ENCODE results near the gene OSBP2. TPM values are rescaled to one million over a fixed set of nuclear protein-coding genes. Genes with fewer than 3 reads are reported as not detected.

OSBP2 gene
- total and polyA plus RNA-seq, 8 donors = 1.9 to 3.3 (median 2.6) TPM

DNA sequence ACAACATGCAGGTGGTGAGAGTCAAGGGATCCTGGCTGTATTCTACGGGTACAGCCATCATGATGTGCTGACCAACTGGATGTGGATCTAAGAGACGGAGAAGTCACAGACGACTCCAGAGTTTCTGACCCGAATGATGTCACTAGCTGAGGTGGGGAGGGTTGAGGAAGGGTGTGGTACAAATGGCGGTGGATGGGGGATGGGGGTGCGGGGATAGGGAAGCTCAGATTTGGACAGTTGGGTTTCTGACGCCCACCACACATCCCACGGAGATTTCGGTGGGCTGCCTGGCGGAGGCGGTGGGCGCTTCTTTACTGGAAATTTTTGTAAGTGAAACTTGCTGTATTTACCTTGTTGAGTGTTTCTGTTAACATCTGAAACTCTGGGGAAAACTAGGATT lies 126.7 kb downstream of the OSBP2 start:
- WGBS, 2 donors = 92% methylated on average over 12 of the region's 12 CpGs

DNA sequence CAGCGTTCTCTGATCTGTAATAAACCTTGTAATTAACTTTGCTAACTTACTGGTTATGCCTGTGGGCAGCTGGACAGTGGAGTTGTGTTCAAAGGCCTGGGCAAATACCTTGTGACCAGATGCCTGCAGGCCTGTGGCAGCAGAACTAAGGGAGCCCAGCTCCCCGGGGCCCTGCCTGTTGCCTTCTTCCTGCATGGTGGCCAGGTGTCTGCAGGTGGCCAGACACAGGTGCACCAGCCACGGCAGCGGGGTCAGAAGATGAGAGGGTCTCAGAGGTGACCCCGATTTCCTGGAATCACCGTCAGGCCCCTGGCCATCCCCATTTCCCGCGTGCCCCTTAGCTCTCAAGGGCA lies 127.2 kb downstream of the OSBP2 start:
- intact Hi-C loops (cut with DNase I) = no loop called here
- ATAC-seq (peak in 3 of 4 donors; percentile 44 to 52 (median 46)), DNase-seq (no peak), FAIRE-seq (no peak)
- Histone ChIP-seq H3K27ac (no peak overlapping the region), H3K4me1 (peaks cover 0 to 5% (median 4%) of the 10 kb centered on the region in 3 donors), H3K36me3 (no peaks in the 10 kb centered on the region), H3K27me3 (no peaks in the 10 kb centered on the region), H3K9me3 (no peaks in the 10 kb centered on the region), H3K4me3 (peak overlapping the region; percentile 3 to 50 (median 30))
- TF ChIP-seq, protein P1, sequence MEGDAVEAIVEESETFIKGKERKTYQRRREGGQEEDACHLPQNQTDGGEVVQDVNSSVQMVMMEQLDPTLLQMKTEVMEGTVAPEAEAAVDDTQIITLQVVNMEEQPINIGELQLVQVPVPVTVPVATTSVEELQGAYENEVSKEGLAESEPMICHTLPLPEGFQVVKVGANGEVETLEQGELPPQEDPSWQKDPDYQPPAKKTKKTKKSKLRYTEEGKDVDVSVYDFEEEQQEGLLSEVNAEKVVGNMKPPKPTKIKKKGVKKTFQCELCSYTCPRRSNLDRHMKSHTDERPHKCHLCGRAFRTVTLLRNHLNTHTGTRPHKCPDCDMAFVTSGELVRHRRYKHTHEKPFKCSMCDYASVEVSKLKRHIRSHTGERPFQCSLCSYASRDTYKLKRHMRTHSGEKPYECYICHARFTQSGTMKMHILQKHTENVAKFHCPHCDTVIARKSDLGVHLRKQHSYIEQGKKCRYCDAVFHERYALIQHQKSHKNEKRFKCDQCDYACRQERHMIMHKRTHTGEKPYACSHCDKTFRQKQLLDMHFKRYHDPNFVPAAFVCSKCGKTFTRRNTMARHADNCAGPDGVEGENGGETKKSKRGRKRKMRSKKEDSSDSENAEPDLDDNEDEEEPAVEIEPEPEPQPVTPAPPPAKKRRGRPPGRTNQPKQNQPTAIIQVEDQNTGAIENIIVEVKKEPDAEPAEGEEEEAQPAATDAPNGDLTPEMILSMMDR (IDR thresholded peaks at IDR 0.05) = no peak
- WGBS, 2 donors = 24% methylated on average over 8 of the region's 8 CpGs

More for the DNA sequence above, 126.7 kb downstream of the OSBP2 start:
- Histone ChIP-seq H3K27me3 (no peaks in the 10 kb centered on the region), H3K36me3 (no peaks in the 10 kb centered on the region), H3K27ac (no peak overlapping the region), H3K4me1 (peaks cover 0 to 5% (median 4%) of the 10 kb centered on the region in 3 donors), H3K9me3 (no peaks in the 10 kb centered on the region), H3K4me3 (no peak overlapping the region)
- TF ChIP-seq, protein P1 (IDR thresholded peaks at IDR 0.05) = no peak
- DNase-seq (no peak), ATAC-seq (no peak), FAIRE-seq (no peak)
- intact Hi-C loops (cut with DNase I) = no loop called here

DNA sequence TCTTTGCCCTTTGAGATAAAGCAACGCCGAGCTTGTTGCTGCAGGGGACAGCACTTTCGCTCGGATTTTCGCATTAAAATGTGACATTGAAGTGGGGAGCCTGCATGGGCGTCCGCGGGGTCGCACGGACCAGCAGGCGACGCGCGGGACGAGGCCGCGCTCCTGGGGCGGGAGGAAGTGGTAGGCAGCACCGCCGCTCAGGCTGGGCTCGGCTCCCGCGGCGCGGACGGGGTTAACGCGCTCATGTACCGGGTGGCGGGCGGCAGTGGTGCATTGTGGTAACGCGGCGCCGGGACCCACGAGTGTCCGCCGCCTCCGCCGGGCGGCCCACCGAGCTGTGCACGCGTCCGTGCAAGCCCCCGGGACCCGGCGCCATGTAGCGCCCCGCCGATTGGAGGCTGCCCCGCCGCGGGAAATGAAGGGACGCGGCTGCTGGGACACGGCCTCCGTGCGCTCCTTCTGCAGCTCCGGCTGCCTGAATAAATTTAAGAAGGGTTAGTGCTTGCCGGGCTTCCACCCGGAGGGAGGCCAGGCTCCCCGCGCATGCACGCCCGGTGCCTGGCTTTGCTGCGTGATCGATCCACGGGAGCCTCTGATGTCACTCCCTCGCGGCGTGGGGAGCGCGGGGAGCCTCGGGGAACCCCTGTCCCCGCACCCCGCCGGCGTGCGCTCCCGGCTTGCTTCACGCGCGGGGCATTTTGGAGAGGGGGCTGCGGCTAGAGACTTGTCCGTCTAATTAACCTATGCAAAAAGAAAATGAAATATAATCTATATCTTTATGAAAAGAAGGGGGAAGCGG lies 127.7 kb downstream of the OSBP2 start:
- peak; percentile 75 to 89 (median 76) for ATAC-seq
- FAIRE-seq = no peak
- intact Hi-C loops (cut with DNase I) = no loop called here
- Histone ChIP-seq H3K27me3 (no peaks in the 10 kb centered on the region), H3K36me3 (no peaks in the 10 kb centered on the region), H3K4me3 (peak overlapping the region; percentile 3 to 50 (median 30)), H3K27ac (no peak overlapping the region), H3K9me3 (no peaks in the 10 kb centered on the region), H3K4me1 (peaks cover 0 to 5% (median 4%) of the 10 kb centered on the region in 3 donors)
- peak in 1 of 6 donors; percentile 68 for DNase-seq
- TF ChIP-seq, protein P1 (IDR thresholded peaks at IDR 0.05) = no peak
- WGBS, 2 donors = 5 to 8% methylated on average over 58 to 87 of the region's 87 CpGs

DNA sequence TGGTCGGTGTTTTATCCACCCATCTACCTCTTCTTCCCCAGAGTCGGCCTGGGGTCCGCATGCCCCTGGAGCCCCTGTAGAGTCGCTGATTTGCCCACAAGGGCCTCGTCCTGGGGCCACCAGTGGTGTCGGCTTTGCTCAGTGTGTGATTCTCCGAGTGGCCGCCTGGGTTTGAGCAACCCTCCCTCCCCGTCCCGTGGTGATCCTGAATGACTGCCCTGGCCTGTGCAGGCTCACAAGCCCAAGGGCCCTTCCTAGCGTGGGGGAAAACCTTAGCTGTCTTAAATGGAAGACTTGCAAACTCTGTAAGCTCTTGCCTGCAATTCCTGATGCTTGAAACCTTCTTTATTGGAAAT lies 128.3 kb downstream of the OSBP2 start:
- Histone ChIP-seq H3K4me3 (peak overlapping the region in 2 of 4 donors; percentile 44 to 50), H3K9me3 (no peaks in the 10 kb centered on the region), H3K27me3 (no peaks in the 10 kb centered on the region), H3K27ac (no peak overlapping the region), H3K36me3 (no peaks in the 10 kb centered on the region), H3K4me1 (peaks cover 0 to 5% (median 4%) of the 10 kb centered on the region in 3 donors)
- intact Hi-C loops (cut with DNase I) = no loop called here
- ATAC-seq (peak in 2 of 4 donors; percentile 37 to 43), DNase-seq (no peak), FAIRE-seq (no peak)
- 53 to 62% methylated on average over 11 of the region's 11 CpGs for WGBS, 2 donors
- TF ChIP-seq, protein P1 (IDR thresholded peaks at IDR 0.05) = no peak

DNA sequence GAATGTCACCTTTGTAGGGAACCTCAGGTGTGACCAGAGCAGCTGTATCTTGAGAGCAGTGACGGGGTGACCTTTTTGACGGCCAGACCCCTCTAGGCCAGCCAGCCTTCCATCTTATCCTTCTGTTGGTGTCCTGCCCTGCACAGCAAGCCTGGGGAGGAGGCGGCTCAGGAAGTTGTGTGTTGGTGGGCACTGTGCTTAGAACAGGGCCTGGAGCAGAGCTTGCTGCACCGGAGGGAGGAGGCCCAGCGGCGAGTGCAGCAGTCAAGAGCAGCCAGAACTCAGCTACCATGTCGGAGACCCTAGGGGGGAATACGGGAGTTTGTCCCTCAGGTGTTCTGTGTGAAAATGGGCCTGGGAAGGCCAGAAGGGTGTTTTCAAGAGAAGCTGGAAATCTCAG lies 129.4 kb downstream of the OSBP2 start:
- intact Hi-C loops (cut with DNase I) = no loop called here
- DNase-seq (peak in 1 of 6 donors; percentile 27), ATAC-seq (no peak), FAIRE-seq (no peak)
- TF ChIP-seq, protein P1 (IDR thresholded peaks at IDR 0.05) = no peak
- 92 to 93% methylated on average over 8 of the region's 8 CpGs for WGBS, 2 donors
- no peaks in the 10 kb centered on the region for H3K27me3 ChIP-seq
- H3K27ac ChIP-seq = no peak overlapping the region
- no peaks in the 10 kb centered on the region for H3K36me3 ChIP-seq
- no peaks in the 10 kb centered on the region for H3K9me3 ChIP-seq
- no peak overlapping the region for H3K4me3 ChIP-seq
- peaks cover 0 to 5% (median 4%) of the 10 kb centered on the region in 3 donors for H3K4me1 ChIP-seq

Measured in pancreas (tissue), 10 donors.